Endothelial cell of umbilical vein (primary cell): ENCODE measurements around the gene RAB20. TPM values are rescaled to one million over a fixed set of nuclear protein-coding genes. Genes with fewer than 3 reads are reported as not detected.
"Not testable (repeated sequence)": the region's sequence is repeated elsewhere in the genome, so short reads cannot be mapped to it uniquely, and the experiment has no call there.

ENCODE experiments used
- BruUV-seq: library from RNA; stranded (reverse); fragments of 400-500 nt; replicated peaks from 2 replicates; lab custom pipeline; 2021; lab: Mats Ljungman, UMichigan
- CTCF ChIA-PET: fragments of 300-600, 350-600 bp; sonication (Branson Sonifier 250); formaldehyde crosslinking; loops from one replicate; lab custom pipeline; 2021; ENCODE audit warnings: antibody characterized with exemption, inconsistent platforms; lab: Charles Lee
- POLR2A ChIA-PET: fragments of 300-600, 350-600 bp; sonication (Branson Sonifier 250); formaldehyde crosslinking; loops from one replicate; lab custom pipeline; 2021; ENCODE audit warnings: antibody characterized with exemption, inconsistent platforms; lab: Charles Lee
- DNase-seq: peaks from one replicate; pipeline ENCODE4 v3.0.0-alpha.2; 2011; ENCODE audit warnings: low read depth, low spot score
- FAIRE-seq: peaks from 2 replicates; lab custom pipeline; 2011; peaks lifted over from hg19 to GRCh38; lab: Jason Lieb, UNC
- H2AFZ ChIP-seq: 2 replicates; pipeline ENCODE4 v1.6.0; 2012; ENCODE audit warnings: low read depth, low read length, control low read depth, inconsistent platforms
- H3K27ac ChIP-seq: 2 replicates; pipeline ENCODE4 v1.5.1; 2011; ENCODE audit warnings: low read depth, mild to moderate bottlenecking, control low read depth, low read length, moderate library complexity; ENCODE audit not compliant: insufficient read depth
- H3K27me3 ChIP-seq, 2 experiments: 2 replicates each; pipeline versions ENCODE4 v1.6.0 to v1.6.1; 2011; ENCODE audit warnings: low read length in 2 of 2, mixed read lengths in 1 of 2; ENCODE audit not compliant: control insufficient read depth in 2 of 2, insufficient read depth in 2 of 2
- H3K36me3 ChIP-seq, 2 experiments: 2 replicates in 1 of 2; 3 replicates in 1 of 2; pipeline ENCODE4 v1.5.1; 2011; ENCODE audit warnings: low read length in 2 of 2, mild to moderate bottlenecking in 1 of 2, moderate library complexity in 1 of 2; ENCODE audit not compliant: control insufficient read depth in 2 of 2, insufficient read depth in 2 of 2; ENCODE audit errors: extremely low read depth in 1 of 2
- H3K4me1 ChIP-seq: 3 replicates; pipeline ENCODE4 v1.5.1; 2011; ENCODE audit warnings: mild to moderate bottlenecking, low read length; ENCODE audit not compliant: control insufficient read depth, insufficient read depth; ENCODE audit errors: extremely low read depth
- H3K4me2 ChIP-seq: 2 replicates; pipeline ENCODE4 v1.6.1; 2011; ENCODE audit warnings: low read length, control low read depth, mixed read lengths; ENCODE audit not compliant: insufficient read depth
- H3K4me3 ChIP-seq, 3 experiments: fragments of 200-600 bp in 1 of 3; sonication (generic), shearing (Covaris generic) in 1 of 3; replicated peaks in 1 of 3; 2 replicates each; pipeline ENCODE4 v1.5.1; 2011 to 2016; ENCODE audit warnings: control low read depth in 3 of 3, low read length in 3 of 3, mild to moderate bottlenecking in 2 of 3, inconsistent platforms in 1 of 3, low read depth in 1 of 3, moderate library complexity in 1 of 3; ENCODE audit not compliant: insufficient read depth in 1 of 3
- H3K79me2 ChIP-seq: 2 replicates; pipeline ENCODE4 v1.6.0; 2012; ENCODE audit warnings: low read length, inconsistent platforms; ENCODE audit not compliant: control insufficient read depth, insufficient read depth
- H3K9ac ChIP-seq: replicated peaks from 2 replicates; pipeline ENCODE3; 2011; ENCODE audit warnings: low read length, control low read depth; ENCODE audit not compliant: insufficient read depth; ENCODE audit errors: extremely low read depth
- H3K9me1 ChIP-seq: replicated peaks from 3 replicates; pipeline ENCODE4 v1.6.0; 2011; ENCODE audit warnings: mild to moderate bottlenecking, low read length; ENCODE audit not compliant: control insufficient read depth, insufficient read depth; ENCODE audit errors: extremely low read depth
- H3K9me3 ChIP-seq: replicated peaks from 2 replicates; pipeline ENCODE4 v1.5.1; 2012; ENCODE audit warnings: low read length, inconsistent platforms; ENCODE audit not compliant: control insufficient read depth, insufficient read depth
- H4K20me1 ChIP-seq: replicated peaks from 2 replicates; pipeline ENCODE3; 2011; ENCODE audit warnings: mild to moderate bottlenecking, low read length; ENCODE audit not compliant: control insufficient read depth, insufficient read depth; ENCODE audit errors: extremely low read depth
- CTCF ChIP-seq, 2 donors: IDR thresholded peaks; 1 replicate in 1 of 2; 2 replicates in 1 of 2; pipeline ENCODE4 v1.5.1; 2011; ENCODE audit warnings: low read length in 2 of 2, mild to moderate bottlenecking in 2 of 2, moderate library complexity in 2 of 2, control low read depth in 1 of 2, inconsistent platforms in 1 of 2, low read depth in 1 of 2; ENCODE audit not compliant: insufficient read depth in 1 of 2; ENCODE audit errors: extremely low read depth in 1 of 2
- EZH2 ChIP-seq: IDR thresholded peaks from 2 replicates; pipeline ENCODE4 v1.6.1; 2012; ENCODE audit warnings: borderline replicate concordance, low read depth, mild to moderate bottlenecking, moderate library complexity, low read length, inconsistent platforms; ENCODE audit not compliant: severe bottlenecking
- FOS ChIP-seq: IDR thresholded peaks from 2 replicates; pipeline ENCODE4 v1.6.1; 2011; ENCODE audit warnings: mild to moderate bottlenecking, low read length, moderate library complexity, borderline replicate concordance; ENCODE audit not compliant: insufficient read depth
- GATA2 ChIP-seq: IDR thresholded peaks from 2 replicates; pipeline ENCODE4 v1.7.0; 2011; ENCODE audit warnings: low read depth, mild to moderate bottlenecking, moderate library complexity, mixed read lengths, low read length; ENCODE audit not compliant: insufficient read length, insufficient read depth
- JUN ChIP-seq: IDR thresholded peaks from 2 replicates; pipeline ENCODE4 v1.6.1; 2011; ENCODE audit warnings: borderline replicate concordance, low read depth; ENCODE audit not compliant: insufficient read length, insufficient read depth
- MAX ChIP-seq: IDR thresholded peaks from 2 replicates; pipeline ENCODE4 v1.6.1; 2011; ENCODE audit not compliant: insufficient read depth, insufficient read length
- MYC ChIP-seq: IDR thresholded peaks from one replicate; pipeline ENCODE4 v1.6.1; 2011; ENCODE audit warnings: mild to moderate bottlenecking, low read depth, low read length
- POLR2A ChIP-seq: IDR thresholded peaks from 2 replicates; pipeline ENCODE4 v1.6.1; 2012; ENCODE audit warnings: low read depth, mild to moderate bottlenecking, control low read depth, low read length
- POLR2AphosphoS5 ChIP-seq: IDR thresholded peaks from 2 replicates; pipeline ENCODE4 v1.6.1; 2012; ENCODE audit warnings: low read depth, mild to moderate bottlenecking, control low read depth, low read length, moderate library complexity; ENCODE audit not compliant: insufficient read depth
- dilution Hi-C: fragments of 300-500 bp; cut with MboI; formaldehyde crosslinking; loops from one replicate; pipeline ENCODE4 v1.15.0; 2019; ENCODE audit warnings: low sequenced_read_pairs; ENCODE audit not compliant: extremely low pct_ligation_motif_present
- intact Hi-C: fragments of 100-400 bp; cut with micrococcal nuclease; formaldehyde crosslinking; loops from one replicate; pipeline ENCODE4 v1.10.0; 2022
- polyA plus RNA-seq, 4 experiments: library from polyadenylated mRNA; depleted of rRNA in 3 of 4; stranded (reverse) in 3 of 4; unstranded in 1 of 4; fragments of >200 nt; gene quantifications; 2 replicates each; pipeline versions ENCODE4 v1.2.1 to v1.2.3, GENCODE V29; 2011 to 2012; ENCODE audit warnings: missing spikeins in 1 of 4
- total RNA-seq: library from RNA; stranded (reverse); gene quantifications from 2 replicates; pipeline ENCODE4 v1.2.3, GENCODE V29; 2021

Gene RAB20
- total and polyA plus RNA-seq, 2 donors (not counting 3 experiments of a cell fraction or from before 2014, with no cell fraction given) = 1.3 to 1.7 TPM

GRCh38 chr13:110490009-110490770, 71.3 kb downstream of the RAB20 start:
- peaks cover 24 to 38% of the 10 kb centered on the region in 2 experiments for H3K36me3 ChIP-seq
- TF ChIP-seq MYC = no peak
- TF ChIP-seq JUN = no peak
- TF ChIP-seq POLR2AphosphoS5 = no peak
- TF ChIP-seq GATA2 = no peak
- no peak for TF ChIP-seq POLR2A
- TF ChIP-seq CTCF (IDR thresholded peaks at IDR 0.05; ENCODE audit: extremely low read depth in 1 of 2, insufficient read depth in 1 of 2, low read depth in 1 of 2, low read length in 2 of 2) = no peak
- no peak for TF ChIP-seq EZH2
- no peak for TF ChIP-seq FOS
- TF ChIP-seq MAX = no peak
- POLR2A ChIA-PET = no interaction called here
- FAIRE-seq = no peak
- H3K4me3 ChIP-seq = no peak overlapping the region
- H3K27ac ChIP-seq = no peak overlapping the region
- H3K4me1 ChIP-seq = no peaks in the 10 kb centered on the region
- no peaks in the 10 kb centered on the region for H3K9me1 ChIP-seq
- intact Hi-C loops = no loop called here
- DNase-seq = no peak
- H4K20me1 ChIP-seq = no peaks in the 10 kb centered on the region
- no peaks in the 10 kb centered on the region for H3K79me2 ChIP-seq
- dilution Hi-C loops = no loop called here
- BruUV-seq = no TSS peak
- H3K9ac ChIP-seq = no peak overlapping the region
- no peaks in the 10 kb centered on the region for H3K9me3 ChIP-seq
- H3K27me3 ChIP-seq = no peaks in the 10 kb centered on the region
- no peak overlapping the region for H3K4me2 ChIP-seq
- H2AFZ ChIP-seq = no peak overlapping the region
- CTCF ChIA-PET = no interaction called here

GRCh38 chr13:110486880-110487279, 74.6 kb downstream of the RAB20 start:
- H4K20me1 ChIP-seq, H3K4me3 ChIP-seq, H3K9me3 ChIP-seq, dilution Hi-C loops, H3K27me3 ChIP-seq, H3K4me1 ChIP-seq, H3K27ac ChIP-seq, CTCF ChIA-PET, H2AFZ ChIP-seq, DNase-seq, BruUV-seq, H3K9me1 ChIP-seq, intact Hi-C loops, H3K4me2 ChIP-seq, FAIRE-seq, POLR2A ChIA-PET, H3K9ac ChIP-seq, H3K79me2 ChIP-seq: not testable (repeated sequence)
- peaks cover 26 to 38% of the 10 kb centered on the region in 2 experiments for H3K36me3 ChIP-seq
